ENCODE results near the gene AHCYL2. TPM values are rescaled to one million over a fixed set of nuclear protein-coding genes. Genes with fewer than 3 reads are reported as not detected.
"Not testable (repeated sequence)": the region's sequence is repeated elsewhere in the genome, so short reads cannot be mapped to it uniquely, and the experiment has no call there.

The AHCYL2 gene
- polyA plus RNA-seq, 1 experiment, result 7.8 TPM

GRCh38 chr7:129213828-129214227 is 11.0 kb upstream of the AHCYL2 start:
- POLR2A ChIA-PET, result no interaction called here
- H3K27me3 ChIP-seq (ENCODE audit: control insufficient read depth, insufficient read depth, low read length), result no peaks in the 10 kb centered on the region
- CTCF ChIA-PET, result interaction anchor here (0.6 to 10.1 kb wide), 10 partner anchors 16 to 1468 kb away, joined by 3 to 186 read pairs (median 4); no protein-coding TSS in a partner anchor
- no peak overlapping the region for H3K4me3 ChIP-seq (ENCODE audit: low read depth, low read length)
- peaks cover 8% of the 10 kb centered on the region for H3K36me3 ChIP-seq (ENCODE audit: control insufficient read depth, insufficient read depth, low read length)
- no peak for TF ChIP-seq CTCF (IDR thresholded peaks at IDR 0.05; ENCODE audit: insufficient read depth, low read depth, low read length)
- no peak for DNase-seq (ENCODE audit: low read depth)

GRCh38 chr7:129215691-129216090 is 9.1 kb upstream of the AHCYL2 start:
- CTCF ChIA-PET, result interaction anchor here (0.9 to 10.1 kb wide), 4 partner anchors 21 to 83 kb away, joined by 3 to 186 read pairs (median 4); no protein-coding TSS in a partner anchor
- H3K4me3 ChIP-seq (ENCODE audit: low read depth, low read length); DNase-seq (ENCODE audit: low read depth); POLR2A ChIA-PET; H3K27me3 ChIP-seq (ENCODE audit: control insufficient read depth, insufficient read depth, low read length); H3K36me3 ChIP-seq (ENCODE audit: control insufficient read depth, insufficient read depth, low read length): not testable (repeated sequence)

- CTCF ChIA-PET, result interaction anchor here (1.4 to 10.1 kb wide), 2 partner anchors 52 to 81 kb away, joined by 4 to 186 read pairs; no protein-coding TSS in a partner anchor
- H3K36me3 ChIP-seq (ENCODE audit: control insufficient read depth, insufficient read depth, low read length); DNase-seq (ENCODE audit: low read depth); H3K4me3 ChIP-seq (ENCODE audit: low read depth, low read length); H3K27me3 ChIP-seq (ENCODE audit: control insufficient read depth, insufficient read depth, low read length); POLR2A ChIA-PET: not testable (repeated sequence)
Observed at GRCh38 chr7:129216101-129216715, 8.6 kb upstream of the AHCYL2 start.

GRCh38 chr7:129216821-129217416 is 7.9 kb upstream of the AHCYL2 start:
- H3K36me3 ChIP-seq (ENCODE audit: control insufficient read depth, insufficient read depth, low read length); H3K4me3 ChIP-seq (ENCODE audit: low read depth, low read length); POLR2A ChIA-PET; DNase-seq (ENCODE audit: low read depth); H3K27me3 ChIP-seq (ENCODE audit: control insufficient read depth, insufficient read depth, low read length): not testable (repeated sequence)
- CTCF ChIA-PET, result interaction anchor here (1.4 to 5.6 kb wide), 12 partner anchors 7 to 608 kb away, joined by 3 to 112 read pairs (median 23); no protein-coding TSS in a partner anchor

- ChIA-PET POLR2A (no interaction called here), CTCF (interaction anchor here (0.6 to 5.6 kb wide), 56 partner anchors 9 to 795 kb away, joined by 3 to 112 read pairs (median 5); partner anchors contain the start of gene SMO)
- Histone ChIP-seq H3K4me3 (ENCODE audit: low read depth, low read length) (no peak overlapping the region), H3K27me3 (ENCODE audit: control insufficient read depth, insufficient read depth, low read length) (no peaks in the 10 kb centered on the region), H3K36me3 (ENCODE audit: control insufficient read depth, insufficient read depth, low read length) (no peaks in the 10 kb centered on the region)
- no peak for DNase-seq (ENCODE audit: low read depth)
- TF ChIP-seq CTCF (IDR thresholded peaks at IDR 0.05; ENCODE audit: insufficient read depth, low read depth, low read length), result peak; percentile 85
Observed at GRCh38 chr7:129218514-129219062, 6.2 kb upstream of the AHCYL2 start.

GRCh38 chr7:129219166-129219565 is 5.7 kb upstream of the AHCYL2 start:
- DNase-seq (ENCODE audit: low read depth); H3K36me3 ChIP-seq (ENCODE audit: control insufficient read depth, insufficient read depth, low read length); H3K4me3 ChIP-seq (ENCODE audit: low read depth, low read length); H3K27me3 ChIP-seq (ENCODE audit: control insufficient read depth, insufficient read depth, low read length); POLR2A ChIA-PET: not testable (repeated sequence)
- CTCF ChIA-PET, result interaction anchor here (0.6 to 5.6 kb wide), 42 partner anchors 9 to 794 kb away, joined by 3 to 112 read pairs (median 7); partner anchors contain the start of gene SMO

GRCh38 chr7:129222064-129222463 is 2.8 kb upstream of the AHCYL2 start:
- ChIA-PET POLR2A (no interaction called here), CTCF (interaction anchor here (0.7 to 5.6 kb wide), 4 partner anchors 10 to 345 kb away, joined by 3 to 82 read pairs (median 4); no protein-coding TSS in a partner anchor)
- Histone ChIP-seq H3K36me3 (ENCODE audit: control insufficient read depth, insufficient read depth, low read length) (no peaks in the 10 kb centered on the region), H3K4me3 (ENCODE audit: low read depth, low read length) (no peak overlapping the region), H3K27me3 (ENCODE audit: control insufficient read depth, insufficient read depth, low read length) (no peaks in the 10 kb centered on the region)
- no peak for DNase-seq (ENCODE audit: low read depth)
- TF ChIP-seq CTCF (IDR thresholded peaks at IDR 0.05; ENCODE audit: insufficient read depth, low read depth, low read length), result no peak
